Measurements from ENCODE around the gene RGS6.

- TF ChIP-seq POLR2A (IDR thresholded peaks at IDR 0.05; ENCODE audit: low read length) (no peak), GATA1 (IDR thresholded peaks at IDR 0.05; ENCODE audit: low read depth, low read length) (no peak)
Observed at GRCh38 chr14:72434856-72435255, 502.6 kb downstream of the RGS6 start.
